Heart left ventricle (tissue), 16 donors: ENCODE data around the gene MOCS3. TPM values are rescaled to one million over a fixed set of nuclear protein-coding genes. Genes with fewer than 3 reads are reported as not detected.

Experiments used
- ATAC-seq, 4 donors: fragments of 200-7000 bp; cut with Tn5 transposase; one replicate each; pipeline ENCODE4 v1.9.1; 2020 to 2022; ENCODE audit warnings: moderate library complexity in 4 of 4, mild to moderate bottlenecking in 3 of 4, moderate number of reproducible peaks in 1 of 4
- DNase-seq, 5 donors: peaks; one replicate each; pipeline ENCODE4 v3.0.0-alpha.2; 2020
- H3K27ac ChIP-seq, 12 donors: fragments of 200-600 bp; sonication (generic) in 4 of 12; one replicate each; pipeline versions ENCODE4 v1.5.0 to v1.8.0; 2016 to 2022; ENCODE audit warnings: mild to moderate bottlenecking in 2 of 12
- H3K27me3 ChIP-seq, 9 donors: fragments of 200-600 bp; sonication (generic) in 2 of 9; one replicate each; pipeline versions ENCODE4 v1.5.1 to v1.8.0; 2016 to 2022; ENCODE audit warnings: mild to moderate bottlenecking in 3 of 9
- H3K36me3 ChIP-seq, 9 donors: fragments of 200-600 bp; sonication (generic) in 2 of 9; one replicate each; pipeline versions ENCODE4 v1.5.0 to v1.8.0; 2018 to 2022; ENCODE audit warnings: mild to moderate bottlenecking in 2 of 9
- H3K4me1 ChIP-seq, 12 donors: fragments of 200-600 bp; sonication (generic) in 4 of 12; one replicate each; pipeline versions ENCODE4 v1.5.0 to v1.8.0; 2016 to 2022; ENCODE audit warnings: mild to moderate bottlenecking in 3 of 12
- H3K4me3 ChIP-seq, 12 donors: fragments of 200-600 bp; sonication (generic) in 4 of 12; one replicate each; pipeline versions ENCODE4 v1.5.0 to v1.8.0; 2017 to 2022; ENCODE audit warnings: mild to moderate bottlenecking in 9 of 12, moderate library complexity in 4 of 12
- H3K9me3 ChIP-seq, 12 donors: fragments of 200-600 bp; sonication (generic) in 4 of 12; one replicate each; pipeline versions ENCODE4 v1.5.0 to v1.8.0; 2016 to 2022; ENCODE audit warnings: mild to moderate bottlenecking in 1 of 12
- CTCF ChIP-seq, 12 donors: fragments of 200-600 bp; sonication (generic) in 4 of 12; IDR thresholded peaks; one replicate each; pipeline versions ENCODE4 v1.5.0 to v1.8.0; 2018 to 2022; ENCODE audit warnings: antibody characterized with exemption in 12 of 12, mild to moderate bottlenecking in 5 of 12
- POLR2A ChIP-seq, 2 donors: fragments of 450-650 bp; IDR thresholded peaks; one replicate each; pipeline ENCODE4 v1.6.1; 2017; ENCODE audit warnings: antibody characterized with exemption in 2 of 2, mild to moderate bottlenecking in 2 of 2, moderate library complexity in 2 of 2
- WGBS, 4 donors: extraction: QIAGEN DNeasy Blood & Tissue Kit in 2 of 4; methylation state at CpG; one replicate each; pipeline versions ENCODE4 v1.1.5 to v1.1.7; 2013 to 2018; 5-methylcytosine and 5-hydroxymethylcytosine counted together
- intact Hi-C, 10 donors: fragments of 100-400 bp; cut with DNase I; formaldehyde crosslinking; loops; one replicate each; pipeline versions ENCODE4 v1.11.1 to v1.14.2; 2022
- polyA plus RNA-seq, 2 donors: library from polyadenylated mRNA; stranded (reverse); fragments of 200-250 nt; gene quantifications; one replicate each; pipeline ENCODE4 v1.2.3, GENCODE V29; 2013
- total RNA-seq, 9 donors: library from RNA; depleted of rRNA in 2 of 9; stranded (reverse); fragments of >200 nt in 2 of 9; fragmentation: NEBNext Ultra II Directional in 3 of 9; extraction: Animal tissue kit (Norgen Biotek cat#: 25700) in 3 of 9; gene quantifications; one replicate each; pipeline versions ENCODE4 v1.1.0 to v1.2.4, GENCODE V29; 2016 to 2023
- donor health status: ischemic (EF 13 %, LVEDD 7.1; RV severe dilation, severe dysfunction).
- donor health status: healthy with polysubstance abuse.
- donor health status: DM: no; HTN: yes; CAD: no.
- donor health status: DM: no; HTN: no; CAD: no.
- donor health status: ischemic (EF 25% LVEDD 6.9; RV normal size, moderate dysfunction).
- donor health status: ischemic (EF 25% LVEDD 5.7; RV mildly dilated, moderate dysfunction).
- donor health status: healthy.
- donor health status: DM: yes; HTN: yes; CAD: no.
- donor health status: ischemic (EF 35%, LVEDD 5.7; RV mildly dilated, moderate dysfunction).
- donor health status: nonischemic (EF 11% LVEDD 7.7; RV severe dilation, severe dysfunction).
- donor health status: DM: yes; HTN: yes; CAD: no.
- donor health status: PGD.
- donor health status: ischemic (EF 29% LVEDD 5.4; RV normal size, mild dysfunction).
- donor health status: nonischemic (EF 23%, LVEDD 6.1; RV moderate dilation, normal function).

MOCS3 gene
- total and polyA plus RNA-seq, 11 donors, result 1.2 to 3.9 (median 2.8) TPM

- WGBS, 4 donors, result 46 to 60% (median 55%) methylated on average over 17 to 25 of the region's 25 CpGs
- intact Hi-C loops, result loop anchor here in 3 of 10 donors (2.0 to 5.0 kb wide), 2 partner anchors 29 to 167 kb away; partner anchors contain the start of gene ADNP (in 2 of the 3)
- no peak for TF ChIP-seq POLR2A (IDR thresholded peaks at IDR 0.05)
- TF ChIP-seq CTCF (IDR thresholded peaks at IDR 0.05), result no peak
- no peaks in the 10 kb centered on the region for H3K27me3 ChIP-seq
- H3K9me3 ChIP-seq, result peaks cover 0 to 7% (median 0%) of the 10 kb centered on the region in 12 donors
- ATAC-seq (peak in 1 of 4 donors; percentile 2), DNase-seq (no peak)
- H3K27ac ChIP-seq, result peak overlapping the region in 6 of 12 donors; percentile 86 to 98 (median 94)
- H3K4me3 ChIP-seq, result peak overlapping the region; percentile 70 to 97 (median 92)
- H3K4me1 ChIP-seq, result peaks cover 5 to 57% (median 43%) of the 10 kb centered on the region in 12 donors
- H3K36me3 ChIP-seq, result peaks cover 0 to 25% (median 16%) of the 10 kb centered on the region in 9 donors
These were observed 1.0 kb downstream of the MOCS3 start for GRCh38 chr20:50959543-50960126.

- Histone ChIP-seq H3K27ac (no peak overlapping the region), H3K27me3 (peaks cover 0 to 3% (median 0%) of the 10 kb centered on the region in 9 donors), H3K4me3 (no peak overlapping the region), H3K36me3 (no peaks in the 10 kb centered on the region), H3K9me3 (no peaks in the 10 kb centered on the region), H3K4me1 (no peaks in the 10 kb centered on the region)
- WGBS, 4 donors, result 37 to 52% (median 43%) methylated on average over 7 of the region's 7 CpGs
- TF ChIP-seq POLR2A (IDR thresholded peaks at IDR 0.05) (no peak), CTCF (IDR thresholded peaks at IDR 0.05) (no peak)
- no peak for DNase-seq
- ATAC-seq, result no peak
- intact Hi-C loops, result no loop called here
These were observed 9.0 kb downstream of the MOCS3 start for GRCh38 chr20:50967586-50967985.

GRCh38 chr20:50968289-50968688 is 9.7 kb downstream of the MOCS3 start:
- TF ChIP-seq CTCF (IDR thresholded peaks at IDR 0.05), result no peak
- TF ChIP-seq POLR2A (IDR thresholded peaks at IDR 0.05), result no peak
- H3K4me3 ChIP-seq, result no peak overlapping the region
- H3K27me3 ChIP-seq, result peaks cover 0 to 3% (median 0%) of the 10 kb centered on the region in 9 donors
- no peaks in the 10 kb centered on the region for H3K9me3 ChIP-seq
- intact Hi-C loops, result no loop called here
- H3K27ac ChIP-seq, result no peak overlapping the region
- DNase-seq (no peak), ATAC-seq (no peak)
- WGBS, 4 donors, result 67 to 77% (median 70%) methylated on average over 9 of the region's 9 CpGs
- H3K4me1 ChIP-seq, result no peaks in the 10 kb centered on the region
- H3K36me3 ChIP-seq, result no peaks in the 10 kb centered on the region

- no peak for TF ChIP-seq POLR2A (IDR thresholded peaks at IDR 0.05)
- TF ChIP-seq CTCF (IDR thresholded peaks at IDR 0.05), result no peak
These were observed 10.8 kb downstream of the MOCS3 start for GRCh38 chr20:50969435-50969834.

More at GRCh38 chr20:50969435-50969834, 10.8 kb downstream of the MOCS3 start:
- H3K27me3 ChIP-seq, result peaks cover 0 to 3% (median 0%) of the 10 kb centered on the region in 9 donors
- DNase-seq (no peak), ATAC-seq (no peak)
- peaks cover 0 to under 1% (median 0%) of the 10 kb centered on the region in 12 donors for H3K9me3 ChIP-seq
- intact Hi-C loops, result no loop called here
- H3K27ac ChIP-seq, result no peak overlapping the region
- WGBS, 4 donors, result 73 to 90% (median 86%) methylated on average over 5 of the region's 5 CpGs
- no peak overlapping the region for H3K4me3 ChIP-seq
- no peaks in the 10 kb centered on the region for H3K36me3 ChIP-seq
- H3K4me1 ChIP-seq, result no peaks in the 10 kb centered on the region
